ENCODE data around the gene ZRANB2. TPM values are rescaled to one million over a fixed set of nuclear protein-coding genes. Genes with fewer than 3 reads are reported as not detected.

The ZRANB2 gene
- total RNA-seq, 1 experiment from 2014 or later = 112 TPM

DNA sequence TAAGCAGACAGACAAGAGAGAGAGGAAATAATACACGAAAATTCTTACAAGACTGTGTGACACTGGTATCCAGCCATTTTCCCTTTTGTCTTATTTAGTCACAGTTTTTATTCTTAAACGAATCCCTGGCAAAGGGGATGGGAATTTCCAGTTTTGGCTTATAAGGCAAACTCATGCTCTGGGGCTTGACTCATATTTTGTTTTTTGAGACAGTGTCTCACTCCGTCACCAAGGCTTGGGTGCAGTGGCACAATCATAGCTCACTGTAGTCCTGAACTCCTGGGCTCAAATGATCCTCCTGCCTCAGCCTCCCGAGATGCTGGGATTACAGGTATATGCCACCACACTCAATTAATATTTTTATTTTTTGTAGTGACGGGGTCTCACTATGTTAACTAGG lies 65.1 kb downstream of the ZRANB2 start:
- peaks cover 19% of the 10 kb centered on the region for H3K36me3 ChIP-seq (ENCODE audit: insufficient read depth, low read length, poor library complexity, severe bottlenecking)
- no peaks in the 10 kb centered on the region for H3K9me3 ChIP-seq (ENCODE audit: low read depth, low read length, poor library complexity, severe bottlenecking)
- intact Hi-C loops (cut with micrococcal nuclease; ENCODE audit: unreplicated experiment) = no loop called here
- no peak for TF ChIP-seq EZH2 (IDR thresholded peaks at IDR 0.05; ENCODE audit: borderline replicate concordance, low read depth, low read length, poor library complexity, severe bottlenecking)
- TF ChIP-seq, protein P1, sequence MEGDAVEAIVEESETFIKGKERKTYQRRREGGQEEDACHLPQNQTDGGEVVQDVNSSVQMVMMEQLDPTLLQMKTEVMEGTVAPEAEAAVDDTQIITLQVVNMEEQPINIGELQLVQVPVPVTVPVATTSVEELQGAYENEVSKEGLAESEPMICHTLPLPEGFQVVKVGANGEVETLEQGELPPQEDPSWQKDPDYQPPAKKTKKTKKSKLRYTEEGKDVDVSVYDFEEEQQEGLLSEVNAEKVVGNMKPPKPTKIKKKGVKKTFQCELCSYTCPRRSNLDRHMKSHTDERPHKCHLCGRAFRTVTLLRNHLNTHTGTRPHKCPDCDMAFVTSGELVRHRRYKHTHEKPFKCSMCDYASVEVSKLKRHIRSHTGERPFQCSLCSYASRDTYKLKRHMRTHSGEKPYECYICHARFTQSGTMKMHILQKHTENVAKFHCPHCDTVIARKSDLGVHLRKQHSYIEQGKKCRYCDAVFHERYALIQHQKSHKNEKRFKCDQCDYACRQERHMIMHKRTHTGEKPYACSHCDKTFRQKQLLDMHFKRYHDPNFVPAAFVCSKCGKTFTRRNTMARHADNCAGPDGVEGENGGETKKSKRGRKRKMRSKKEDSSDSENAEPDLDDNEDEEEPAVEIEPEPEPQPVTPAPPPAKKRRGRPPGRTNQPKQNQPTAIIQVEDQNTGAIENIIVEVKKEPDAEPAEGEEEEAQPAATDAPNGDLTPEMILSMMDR (conservative IDR thresholded peaks at IDR 0.05; ENCODE audit: low read depth, low read length) = no peak
- ChIA-PET POLR2A (ENCODE audit: low non-redundant PET) (no interaction called here), CTCF (no interaction called here)
- H3K27ac ChIP-seq (ENCODE audit: low read depth, low read length, poor library complexity, severe bottlenecking) = peak overlapping the region; percentile 18
- H3K27me3 ChIP-seq (replicated peaks; ENCODE audit: insufficient read depth, low read depth, low read length, poor library complexity) = no peaks in the 10 kb centered on the region
- DNase-seq (ENCODE audit: low spot score) = no peak
- peaks cover 56% of the 10 kb centered on the region for H3K4me1 ChIP-seq (ENCODE audit: insufficient read depth, low read length, poor library complexity, severe bottlenecking)
- no peak overlapping the region for H3K4me3 ChIP-seq (ENCODE audit: low read depth, low read length, poor library complexity, severe bottlenecking)
- no TSS peak for BruUV-seq (replicated peaks)

DNA sequence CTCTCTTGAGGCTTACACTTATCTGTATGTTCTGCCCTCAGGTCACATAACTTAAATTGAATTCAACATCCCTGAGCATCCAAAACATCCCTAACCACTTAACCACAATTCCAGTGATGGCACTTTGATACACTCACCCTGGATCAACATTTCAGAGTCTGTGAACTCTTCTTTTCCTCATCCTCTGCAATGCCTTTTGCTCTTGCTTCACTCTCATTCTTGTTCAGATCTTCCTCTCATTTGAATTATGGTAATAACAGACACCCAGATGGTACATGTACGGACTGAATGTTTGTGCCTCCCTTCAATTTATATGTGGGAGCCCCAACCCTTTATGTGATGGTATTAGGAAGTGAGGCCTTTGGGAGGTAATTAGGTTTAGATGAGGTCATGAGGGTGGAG lies 66.7 kb downstream of the ZRANB2 start:
- H3K4me1 ChIP-seq (ENCODE audit: insufficient read depth, low read length, poor library complexity, severe bottlenecking) = peaks cover 40% of the 10 kb centered on the region
- peak overlapping the region; percentile 18 for H3K27ac ChIP-seq (ENCODE audit: low read depth, low read length, poor library complexity, severe bottlenecking)
- no TSS peak for BruUV-seq (replicated peaks)

More for the DNA sequence above, 66.7 kb downstream of the ZRANB2 start:
- H3K9me3 ChIP-seq (ENCODE audit: low read depth, low read length, poor library complexity, severe bottlenecking) = no peaks in the 10 kb centered on the region
- POLR2A ChIA-PET (ENCODE audit: low non-redundant PET) = no interaction called here
- peak; percentile 54 for DNase-seq (ENCODE audit: low spot score)
- H3K4me3 ChIP-seq (ENCODE audit: low read depth, low read length, poor library complexity, severe bottlenecking) = no peak overlapping the region
- intact Hi-C loops (cut with micrococcal nuclease; ENCODE audit: unreplicated experiment) = no loop called here
- no peaks in the 10 kb centered on the region for H3K27me3 ChIP-seq (replicated peaks; ENCODE audit: insufficient read depth, low read depth, low read length, poor library complexity)
- peaks cover 34% of the 10 kb centered on the region for H3K36me3 ChIP-seq (ENCODE audit: insufficient read depth, low read length, poor library complexity, severe bottlenecking)
- TF ChIP-seq EZH2 (IDR thresholded peaks at IDR 0.05; ENCODE audit: borderline replicate concordance, low read depth, low read length, poor library complexity, severe bottlenecking) = no peak
- TF ChIP-seq, protein P1 (conservative IDR thresholded peaks at IDR 0.05; ENCODE audit: low read depth, low read length) = no peak
- CTCF ChIA-PET = no interaction called here

Small RNA genes lying within 50 kb of the gene (microRNA-seq; reads per million reads assigned to microRNA genes)
- gene MIR186 = 960 reads per million, percentile 80 among the genes with 10 or more reads in this experiment

Other genes with a start within 250 kb of the ZRANB2 start
- gene PTGER3, start 33.2 kb downstream of the ZRANB2 start, total RNA-seq (2021) = 96.0 and 107 TPM in 2 replicates